GM12878 (cell line): Measurements from ENCODE around the gene RBKS. TPM values are rescaled to one million over a fixed set of nuclear protein-coding genes. Genes with fewer than 3 reads are reported as not detected.

ENCODE experiments used
- ATAC-seq: fragments of 200-7000 bp; cut with Tn5 transposase; 3 replicates; pipeline ENCODE4 v1.9.1; 2020; ENCODE audit warnings: mild to moderate bottlenecking, moderate library complexity
- BruUV-seq: library from RNA; stranded (reverse); fragments of 400-500 nt; replicated peaks from 2 replicates; lab custom pipeline; 2021; lab: Mats Ljungman, UMichigan
- CTCF ChIA-PET: fragments of 300-600 bp; sonication (Branson Sonifier 250); formaldehyde crosslinking; extraction: SDS; loops from one replicate; lab custom pipeline; 2021; ENCODE audit warnings: inconsistent platforms; lab: Yijun Ruan, JAX
- POLR2A ChIA-PET: fragments of 350-600 bp; formaldehyde crosslinking; extraction: SDS; loops from one replicate; lab custom pipeline; 2021; ENCODE audit warnings: inconsistent platforms; lab: Charles Lee
- RAD21 ChIA-PET: fragments of 300-600 bp; sonication (Branson Sonifier 250); formaldehyde crosslinking; loops from one replicate; lab custom pipeline; 2023; ENCODE audit warnings: antibody characterized with exemption; ENCODE audit not compliant: unreplicated experiment; lab: Charles Lee
- SMC1A ChIA-PET: fragments of 300-600 bp; sonication (Branson Sonifier 250); formaldehyde crosslinking; loops from one replicate; lab custom pipeline; 2023; ENCODE audit not compliant: unreplicated experiment, uncharacterized antibody; lab: Charles Lee
- DNase-seq: peaks from one replicate; pipeline ENCODE4 v3.0.0-alpha.2; 2011; ENCODE audit warnings: low read depth, low spot score
- FAIRE-seq: peaks from 3 replicates; lab custom pipeline; 2011; peaks lifted over from hg19 to GRCh38; lab: Jason Lieb, UNC
- H2AFZ ChIP-seq: 2 replicates; pipeline ENCODE4 v1.6.0; 2011; ENCODE audit warnings: low read depth, low read length, control low read depth; ENCODE audit not compliant: control insufficient read depth
- H3K27ac ChIP-seq: 2 replicates; pipeline ENCODE4 v1.5.1; 2011; ENCODE audit warnings: control low read depth; ENCODE audit not compliant: control insufficient read depth, insufficient read depth
- H3K27me3 ChIP-seq, 2 experiments: replicated peaks in 1 of 2; 2 replicates each; pipeline versions ENCODE4 v1.6.0 to v1.6.1; 2011; ENCODE audit warnings: low read length in 1 of 2; ENCODE audit not compliant: control insufficient read depth in 2 of 2, insufficient read depth in 2 of 2
- H3K36me3 ChIP-seq, 2 experiments: 2 replicates each; pipeline ENCODE4 v1.5.1; 2011; ENCODE audit warnings: low read length in 1 of 2; ENCODE audit not compliant: control insufficient read depth in 2 of 2, insufficient read depth in 2 of 2
- H3K4me1 ChIP-seq: 2 replicates; pipeline ENCODE4 v1.6.1; 2011; ENCODE audit warnings: mild to moderate bottlenecking, low read length, moderate library complexity, mixed read lengths; ENCODE audit not compliant: control insufficient read depth, insufficient read depth
- H3K4me2 ChIP-seq: 2 replicates; pipeline ENCODE4 v1.6.0; 2011; ENCODE audit warnings: control low read depth; ENCODE audit not compliant: control insufficient read depth, insufficient read depth
- H3K4me3 ChIP-seq: fragments of 200-600 bp; sonication (generic); 2 replicates; pipeline ENCODE4 v1.5.1; 2016
- H3K79me2 ChIP-seq: 2 replicates; pipeline ENCODE4 v1.6.0; 2011; ENCODE audit warnings: low read length; ENCODE audit not compliant: control insufficient read depth, insufficient read depth
- H3K9ac ChIP-seq: 2 replicates; pipeline ENCODE4 v1.8.0; 2011; ENCODE audit warnings: low read length, control low read depth, mixed read lengths; ENCODE audit not compliant: control insufficient read depth, insufficient read depth
- H3K9me3 ChIP-seq: replicated peaks from 3 replicates; pipeline ENCODE4 v1.5.1; 2011; ENCODE audit warnings: mild to moderate bottlenecking, low read length; ENCODE audit not compliant: control insufficient read depth, insufficient read depth
- H4K20me1 ChIP-seq: 2 replicates; pipeline ENCODE4 v1.6.0; 2011; ENCODE audit not compliant: control insufficient read depth, insufficient read depth
- BACH1 ChIP-seq: fragments of 450-650 bp; IDR thresholded peaks from 2 replicates; pipeline ENCODE4 v1.6.1; 2017; ENCODE audit warnings: mild to moderate bottlenecking, borderline replicate concordance
- CBX3 ChIP-seq: fragments of 200-600 bp; sonication (generic); IDR thresholded peaks from 2 replicates; pipeline ENCODE4 v1.6.1; 2016; ENCODE audit warnings: low read depth, borderline replicate concordance
- ESRRA ChIP-seq: IDR thresholded peaks from 2 replicates; pipeline ENCODE4 v1.6.1; 2012; ENCODE audit warnings: mild to moderate bottlenecking, low read length, improper control_type of control experiment
- GABPA ChIP-seq: IDR thresholded peaks from 2 replicates; pipeline ENCODE4 v1.6.1; 2014; ENCODE audit warnings: antibody characterized with exemption, low read depth, mild to moderate bottlenecking, inconsistent platforms
- HDAC2 ChIP-seq: fragments of 200-600 bp; sonication (generic); IDR thresholded peaks from 2 replicates; pipeline ENCODE4 v1.6.1; 2017
- IRF3 ChIP-seq: fragments of 450-650 bp; IDR thresholded peaks from 2 replicates; pipeline ENCODE4 v1.6.1; 2014; ENCODE audit warnings: mild to moderate bottlenecking
- KLF5 ChIP-seq: fragments of 450-650 bp; IDR thresholded peaks from 2 replicates; pipeline ENCODE4 v1.6.1; 2014; ENCODE audit warnings: mild to moderate bottlenecking; ENCODE audit not compliant: partially characterized antibody
- MXI1 ChIP-seq: fragments of 150-350 bp; IDR thresholded peaks from 2 replicates; pipeline ENCODE4 v1.6.1; 2011; ENCODE audit warnings: low read depth, mild to moderate bottlenecking, inconsistent platforms, low read length, improper control_type of control experiment
- SKIL ChIP-seq: fragments of 450-650 bp; IDR thresholded peaks from 2 replicates; pipeline ENCODE4 v1.6.1; 2017; ENCODE audit warnings: mild to moderate bottlenecking, low read depth, inconsistent platforms; ENCODE audit not compliant: poor library complexity, severe bottlenecking
- SPI1 ChIP-seq: IDR thresholded peaks from 2 replicates; pipeline ENCODE4 v1.6.1; 2011; ENCODE audit warnings: low read depth, mild to moderate bottlenecking, low read length, moderate library complexity, borderline replicate concordance; ENCODE audit not compliant: insufficient read depth
- SUPT20H ChIP-seq: IDR thresholded peaks from 2 replicates; pipeline ENCODE4 v1.6.1; 2011; ENCODE audit warnings: low read depth, mild to moderate bottlenecking, low read length, moderate library complexity, borderline replicate concordance; ENCODE audit not compliant: control insufficient read depth
- ZBTB4 ChIP-seq: fragments of 450-650 bp; formaldehyde crosslinking; IDR thresholded peaks from 2 replicates; pipeline ENCODE4 v1.4.0; 2022; ENCODE audit warnings: mild to moderate bottlenecking, moderate library complexity
- WGBS: methylation state at CpG from one replicate; pipeline ENCODE4 v1.1.6; 2016; ENCODE audit warnings: low lambda C conversion rate; ENCODE audit not compliant: insufficient replicate concordance, insufficient coverage; ENCODE audit errors: missing lambda C conversion rate; 5-methylcytosine and 5-hydroxymethylcytosine counted together
- in situ Hi-C: fragments of 300-500 bp; cut with MboI; formaldehyde crosslinking; loops from 9 replicates; pipeline ENCODE4 v1.14.3; 2018; ENCODE audit warnings: mixed read lengths
- intact Hi-C: fragments of 100-400 bp; cut with micrococcal nuclease; formaldehyde crosslinking; loops from one replicate; pipeline ENCODE4 v1.14.2; 2022; ENCODE audit not compliant: unreplicated experiment
- polyA plus RNA-seq, 11 experiments: library from polyadenylated mRNA; depleted of rRNA in 4 of 11; unstranded in 6 of 11; stranded (reverse) in 5 of 11; fragments of >200 nt; fragmentation: Nextera tagmentation in 4 of 11; fragmentation: Illumina TruSeq in 1 of 11; extraction: Ambion mirVana in 4 of 11; extraction: Trizol in 1 of 11; gene quantifications; 1 replicate in 1 of 11; 2 replicates in 10 of 11; pipeline versions ENCODE4 v1.2.1 to v1.2.3, GENCODE V29; 2011 to 2016; ENCODE audit warnings: inconsistent platforms in 2 of 11, missing spikeins in 2 of 11, low read depth in 1 of 11
- total RNA-seq, 4 experiments: library from RNA; depleted of rRNA in 3 of 4; stranded (reverse); fragments of >200 nt in 3 of 4; fragmentation: Illumina TruSeq in 1 of 4; extraction: Trizol in 1 of 4; gene quantifications; 2 replicates each; pipeline versions ENCODE4 v1.2.1 to v1.2.3, GENCODE V29; 2013 to 2021
- TF ChIP-seq, protein P1 (sequence below): IDR thresholded peaks from 2 replicates; pipeline ENCODE4 v1.6.1; 2011; ENCODE audit warnings: borderline replicate concordance, low read depth, mild to moderate bottlenecking, moderate library complexity, mixed read lengths, low read length; ENCODE audit not compliant: insufficient read depth; ENCODE audit errors: extremely low read length
- TF ChIP-seq, protein P2 (sequence below): fragments of 450-650 bp; IDR thresholded peaks from 2 replicates; pipeline ENCODE4 v1.6.1; 2017; ENCODE audit warnings: borderline replicate concordance

RBKS gene
- total and polyA plus RNA-seq, 10 of the 15 experiments (the other 5 are each of a cell fraction or from before 2014, with no cell fraction given): 0.39 to 1.8 (median 1.0) TPM

GRCh38 chr2:27878825-27879224 is 11.4 kb downstream of the RBKS start:
- ChIA-PET POLR2A (no interaction called here), SMC1A (no interaction called here)
- no peak for TF ChIP-seq CBX3
- TF ChIP-seq SPI1: no peak
- TF ChIP-seq HDAC2: no peak
- TF ChIP-seq MXI1: no peak
- no peak for TF ChIP-seq KLF5
- TF ChIP-seq, protein P1, sequence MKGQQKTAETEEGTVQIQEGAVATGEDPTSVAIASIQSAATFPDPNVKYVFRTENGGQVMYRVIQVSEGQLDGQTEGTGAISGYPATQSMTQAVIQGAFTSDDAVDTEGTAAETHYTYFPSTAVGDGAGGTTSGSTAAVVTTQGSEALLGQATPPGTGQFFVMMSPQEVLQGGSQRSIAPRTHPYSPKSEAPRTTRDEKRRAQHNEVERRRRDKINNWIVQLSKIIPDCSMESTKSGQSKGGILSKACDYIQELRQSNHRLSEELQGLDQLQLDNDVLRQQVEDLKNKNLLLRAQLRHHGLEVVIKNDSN: no peak
- TF ChIP-seq, protein P2, sequence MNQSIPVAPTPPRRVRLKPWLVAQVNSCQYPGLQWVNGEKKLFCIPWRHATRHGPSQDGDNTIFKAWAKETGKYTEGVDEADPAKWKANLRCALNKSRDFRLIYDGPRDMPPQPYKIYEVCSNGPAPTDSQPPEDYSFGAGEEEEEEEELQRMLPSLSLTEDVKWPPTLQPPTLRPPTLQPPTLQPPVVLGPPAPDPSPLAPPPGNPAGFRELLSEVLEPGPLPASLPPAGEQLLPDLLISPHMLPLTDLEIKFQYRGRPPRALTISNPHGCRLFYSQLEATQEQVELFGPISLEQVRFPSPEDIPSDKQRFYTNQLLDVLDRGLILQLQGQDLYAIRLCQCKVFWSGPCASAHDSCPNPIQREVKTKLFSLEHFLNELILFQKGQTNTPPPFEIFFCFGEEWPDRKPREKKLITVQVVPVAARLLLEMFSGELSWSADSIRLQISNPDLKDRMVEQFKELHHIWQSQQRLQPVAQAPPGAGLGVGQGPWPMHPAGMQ: no peak
- TF ChIP-seq SUPT20H: no peak
- TF ChIP-seq BACH1: no peak
- TF ChIP-seq ZBTB4 (CRISPR knock-in tag): no peak
- TF ChIP-seq IRF3: no peak
- no peak for TF ChIP-seq SKIL
- no peak for TF ChIP-seq GABPA
- TF ChIP-seq ESRRA: no peak

More at GRCh38 chr2:27878825-27879224, 11.4 kb downstream of the RBKS start:
- Histone ChIP-seq H3K27me3 (no peaks in the 10 kb centered on the region), H3K36me3 (no peaks in the 10 kb centered on the region), H3K9ac (no peak overlapping the region), H3K4me2 (no peak overlapping the region), H3K4me1 (no peaks in the 10 kb centered on the region), H3K4me3 (no peak overlapping the region), H3K79me2 (no peaks in the 10 kb centered on the region), H3K9me3 (no peaks in the 10 kb centered on the region), H3K27ac (no peak overlapping the region), H4K20me1 (no peaks in the 10 kb centered on the region), H2AFZ (no peak overlapping the region)
- no peak for DNase-seq
- ChIA-PET CTCF (interaction anchor here (1.4 kb wide), 1 partner anchor 10 kb away, joined by 3 read pairs; no protein-coding TSS in a partner anchor), RAD21 (no interaction called here)
- WGBS: 38% methylated on average over 2 of the region's 2 CpGs
- in situ Hi-C loops (no loop called here), intact Hi-C loops (no loop called here)
- no TSS peak for BruUV-seq
- no peak for FAIRE-seq
- no peak for ATAC-seq
